C4-2B (cell line): ENCODE results near the gene KIF25.

ENCODE experiments used
- ZFX ChIP-seq: fragments of 450-650 bp; IDR thresholded peaks from 2 replicates; pipeline ENCODE4 v1.6.1; 2017
- TF ChIP-seq, protein P1 (sequence below): fragments of 450-650 bp; conservative IDR thresholded peaks from 2 replicates; pipeline ENCODE4 v1.5.1; 2017; ENCODE audit warnings: mild to moderate bottlenecking

DNA sequence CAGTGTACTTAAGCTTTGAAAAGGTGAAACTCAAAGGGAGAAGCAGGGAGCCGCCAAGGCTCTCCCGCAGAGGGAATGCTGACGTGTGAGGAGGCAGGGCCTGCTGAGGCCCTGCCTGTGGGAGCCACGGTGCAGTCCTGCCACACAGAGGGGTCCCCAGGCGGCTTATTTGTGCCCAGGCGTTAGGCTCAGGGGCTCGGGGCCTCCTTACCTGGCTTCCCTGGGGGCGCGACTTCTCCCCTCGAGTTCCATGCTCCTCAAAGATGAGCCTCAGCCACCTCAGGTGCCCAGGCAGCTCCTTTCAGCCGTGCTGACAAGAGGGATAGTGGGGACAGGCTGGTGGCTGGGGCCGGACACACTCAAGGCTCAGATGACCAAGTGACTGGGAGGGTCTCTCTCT lies 2.2 kb upstream of the KIF25 start:
- TF ChIP-seq, protein P1, sequence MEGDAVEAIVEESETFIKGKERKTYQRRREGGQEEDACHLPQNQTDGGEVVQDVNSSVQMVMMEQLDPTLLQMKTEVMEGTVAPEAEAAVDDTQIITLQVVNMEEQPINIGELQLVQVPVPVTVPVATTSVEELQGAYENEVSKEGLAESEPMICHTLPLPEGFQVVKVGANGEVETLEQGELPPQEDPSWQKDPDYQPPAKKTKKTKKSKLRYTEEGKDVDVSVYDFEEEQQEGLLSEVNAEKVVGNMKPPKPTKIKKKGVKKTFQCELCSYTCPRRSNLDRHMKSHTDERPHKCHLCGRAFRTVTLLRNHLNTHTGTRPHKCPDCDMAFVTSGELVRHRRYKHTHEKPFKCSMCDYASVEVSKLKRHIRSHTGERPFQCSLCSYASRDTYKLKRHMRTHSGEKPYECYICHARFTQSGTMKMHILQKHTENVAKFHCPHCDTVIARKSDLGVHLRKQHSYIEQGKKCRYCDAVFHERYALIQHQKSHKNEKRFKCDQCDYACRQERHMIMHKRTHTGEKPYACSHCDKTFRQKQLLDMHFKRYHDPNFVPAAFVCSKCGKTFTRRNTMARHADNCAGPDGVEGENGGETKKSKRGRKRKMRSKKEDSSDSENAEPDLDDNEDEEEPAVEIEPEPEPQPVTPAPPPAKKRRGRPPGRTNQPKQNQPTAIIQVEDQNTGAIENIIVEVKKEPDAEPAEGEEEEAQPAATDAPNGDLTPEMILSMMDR, result no peak
- TF ChIP-seq ZFX, result no peak
